ENCODE results near the gene DDX20.
"Not testable (repeated sequence)": the region's sequence is repeated elsewhere in the genome, so short reads cannot be mapped to it uniquely, and the experiment has no call there.

The DDX20 gene

GRCh38 chr1:111793923-111794322 lies 38.2 kb downstream of the DDX20 start:
- DNase-seq = no peak

GRCh38 chr1:111795401-111795800 lies 39.7 kb downstream of the DDX20 start:
- DNase-seq = no peak

- DNase-seq = no peak
Observed at GRCh38 chr1:111798580-111798979, 42.9 kb downstream of the DDX20 start.

GRCh38 chr1:111799722-111800121 lies 44.0 kb downstream of the DDX20 start:
- not testable (repeated sequence) for DNase-seq

GRCh38 chr1:111801071-111801850 lies 45.6 kb downstream of the DDX20 start:
- DNase-seq = no peak

- no peak for DNase-seq
Observed at GRCh38 chr1:111802110-111802509, 46.4 kb downstream of the DDX20 start.

- no peak for DNase-seq
Observed at GRCh38 chr1:111802984-111803383, 47.3 kb downstream of the DDX20 start.

GRCh38 chr1:111803951-111804350 lies 48.2 kb downstream of the DDX20 start:
- no peak for DNase-seq

- DNase-seq = no peak
Observed at GRCh38 chr1:111804776-111805175, 49.1 kb downstream of the DDX20 start.

GRCh38 chr1:111805251-111805650 lies 49.5 kb downstream of the DDX20 start:
- no peak for DNase-seq

- DNase-seq = no peak
Observed at GRCh38 chr1:111811891-111812290, 56.2 kb downstream of the DDX20 start.

GRCh38 chr1:111812306-111812705 lies 56.6 kb downstream of the DDX20 start:
- no peak for DNase-seq

GRCh38 chr1:111813440-111814304 lies 58.0 kb downstream of the DDX20 start:
- DNase-seq = no peak

GRCh38 chr1:111814305-111814628 lies 58.6 kb downstream of the DDX20 start:
- no peak for DNase-seq

- no peak for DNase-seq
Observed at GRCh38 chr1:111814642-111815041, 58.9 kb downstream of the DDX20 start.

All from activated T-cell treated with anti-CD3 and anti-CD28 coated beads for 4 hours (primary cell).